ENCODE measurements around the gene SYNE3. TPM values are rescaled to one million over a fixed set of nuclear protein-coding genes. Genes with fewer than 3 reads are reported as not detected.

Gene SYNE3
- total and polyA plus RNA-seq, 9 of the 15 experiments (the other 6 are each of a cell fraction or from before 2014, with no cell fraction given): 0.04 to 3.1 (median 0.55) TPM

GRCh38 chr14:95527387-95528002 lies 11.0 kb upstream of the SYNE3 start:
- TF ChIP-seq RAD21 (CRISPR knock-in tag; conservative IDR thresholded peaks at IDR 0.05 in 1 of 2, IDR thresholded peaks at IDR 0.05 in 1 of 2) (peak; percentile 45 to 69), ZFX (CRISPR knock-in tag; IDR thresholded peaks at IDR 0.05) (no peak), FOXA3 (CRISPR knock-in tag; conservative IDR thresholded peaks at IDR 0.05 in 1 of 2, IDR thresholded peaks at IDR 0.05 in 1 of 2) (no peak)
- TF ChIP-seq, protein P1, sequence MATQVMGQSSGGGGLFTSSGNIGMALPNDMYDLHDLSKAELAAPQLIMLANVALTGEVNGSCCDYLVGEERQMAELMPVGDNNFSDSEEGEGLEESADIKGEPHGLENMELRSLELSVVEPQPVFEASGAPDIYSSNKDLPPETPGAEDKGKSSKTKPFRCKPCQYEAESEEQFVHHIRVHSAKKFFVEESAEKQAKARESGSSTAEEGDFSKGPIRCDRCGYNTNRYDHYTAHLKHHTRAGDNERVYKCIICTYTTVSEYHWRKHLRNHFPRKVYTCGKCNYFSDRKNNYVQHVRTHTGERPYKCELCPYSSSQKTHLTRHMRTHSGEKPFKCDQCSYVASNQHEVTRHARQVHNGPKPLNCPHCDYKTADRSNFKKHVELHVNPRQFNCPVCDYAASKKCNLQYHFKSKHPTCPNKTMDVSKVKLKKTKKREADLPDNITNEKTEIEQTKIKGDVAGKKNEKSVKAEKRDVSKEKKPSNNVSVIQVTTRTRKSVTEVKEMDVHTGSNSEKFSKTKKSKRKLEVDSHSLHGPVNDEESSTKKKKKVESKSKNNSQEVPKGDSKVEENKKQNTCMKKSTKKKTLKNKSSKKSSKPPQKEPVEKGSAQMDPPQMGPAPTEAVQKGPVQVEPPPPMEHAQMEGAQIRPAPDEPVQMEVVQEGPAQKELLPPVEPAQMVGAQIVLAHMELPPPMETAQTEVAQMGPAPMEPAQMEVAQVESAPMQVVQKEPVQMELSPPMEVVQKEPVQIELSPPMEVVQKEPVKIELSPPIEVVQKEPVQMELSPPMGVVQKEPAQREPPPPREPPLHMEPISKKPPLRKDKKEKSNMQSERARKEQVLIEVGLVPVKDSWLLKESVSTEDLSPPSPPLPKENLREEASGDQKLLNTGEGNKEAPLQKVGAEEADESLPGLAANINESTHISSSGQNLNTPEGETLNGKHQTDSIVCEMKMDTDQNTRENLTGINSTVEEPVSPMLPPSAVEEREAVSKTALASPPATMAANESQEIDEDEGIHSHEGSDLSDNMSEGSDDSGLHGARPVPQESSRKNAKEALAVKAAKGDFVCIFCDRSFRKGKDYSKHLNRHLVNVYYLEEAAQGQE (IDR thresholded peaks at IDR 0.05; ENCODE audit: borderline replicate concordance): peak; percentile 38; the same call in 1 of the 2 replicates
- TF ChIP-seq, protein P1 (CRISPR knock-in tag; IDR thresholded peaks at IDR 0.05; ENCODE audit: low read depth): no peak
- TF ChIP-seq, protein P2, sequence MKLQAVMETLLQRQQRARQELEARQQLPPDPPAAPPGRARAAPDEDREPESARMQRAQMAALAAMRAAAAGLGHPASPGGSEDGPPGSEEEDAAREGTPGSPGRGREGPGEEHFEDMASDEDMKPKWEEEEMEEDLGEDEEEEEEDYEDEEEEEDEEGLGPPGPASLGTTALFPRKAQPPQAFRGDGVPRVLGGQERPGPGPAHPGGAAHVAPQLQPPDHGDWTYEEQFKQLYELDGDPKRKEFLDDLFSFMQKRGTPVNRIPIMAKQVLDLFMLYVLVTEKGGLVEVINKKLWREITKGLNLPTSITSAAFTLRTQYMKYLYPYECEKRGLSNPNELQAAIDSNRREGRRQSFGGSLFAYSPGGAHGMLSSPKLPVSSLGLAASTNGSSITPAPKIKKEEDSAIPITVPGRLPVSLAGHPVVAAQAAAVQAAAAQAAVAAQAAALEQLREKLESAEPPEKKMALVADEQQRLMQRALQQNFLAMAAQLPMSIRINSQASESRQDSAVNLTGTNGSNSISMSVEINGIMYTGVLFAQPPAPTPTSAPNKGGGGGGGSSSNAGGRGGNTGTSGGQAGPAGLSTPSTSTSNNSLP (IDR thresholded peaks at IDR 0.05; ENCODE audit: borderline replicate concordance, low read depth, low read length): peak; percentile 49; the same call in 1 of the 2 replicates
- TF ChIP-seq, protein P3, sequence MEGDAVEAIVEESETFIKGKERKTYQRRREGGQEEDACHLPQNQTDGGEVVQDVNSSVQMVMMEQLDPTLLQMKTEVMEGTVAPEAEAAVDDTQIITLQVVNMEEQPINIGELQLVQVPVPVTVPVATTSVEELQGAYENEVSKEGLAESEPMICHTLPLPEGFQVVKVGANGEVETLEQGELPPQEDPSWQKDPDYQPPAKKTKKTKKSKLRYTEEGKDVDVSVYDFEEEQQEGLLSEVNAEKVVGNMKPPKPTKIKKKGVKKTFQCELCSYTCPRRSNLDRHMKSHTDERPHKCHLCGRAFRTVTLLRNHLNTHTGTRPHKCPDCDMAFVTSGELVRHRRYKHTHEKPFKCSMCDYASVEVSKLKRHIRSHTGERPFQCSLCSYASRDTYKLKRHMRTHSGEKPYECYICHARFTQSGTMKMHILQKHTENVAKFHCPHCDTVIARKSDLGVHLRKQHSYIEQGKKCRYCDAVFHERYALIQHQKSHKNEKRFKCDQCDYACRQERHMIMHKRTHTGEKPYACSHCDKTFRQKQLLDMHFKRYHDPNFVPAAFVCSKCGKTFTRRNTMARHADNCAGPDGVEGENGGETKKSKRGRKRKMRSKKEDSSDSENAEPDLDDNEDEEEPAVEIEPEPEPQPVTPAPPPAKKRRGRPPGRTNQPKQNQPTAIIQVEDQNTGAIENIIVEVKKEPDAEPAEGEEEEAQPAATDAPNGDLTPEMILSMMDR (IDR thresholded peaks at IDR 0.05 in 2 of 3, conservative IDR thresholded peaks at IDR 0.05 in 1 of 3; ENCODE audit: insufficient read depth in 2 of 3, low read depth in 1 of 3, low read length in 3 of 3): peak; percentile 46 to 73 (median 62); a peak in 5 of 6 replicates
- intact Hi-C loops (cut with micrococcal nuclease) (loop anchor here (1.0 kb wide), 1 partner anchor 85 kb away; no protein-coding TSS in a partner anchor), in situ Hi-C loops (cut with MboI) (loop anchor here (5.0 kb wide), 1 partner anchor 85 kb away; no protein-coding TSS in a partner anchor)
- H3K27me3 ChIP-seq (ENCODE audit: control insufficient read depth in 2 of 2, insufficient read depth in 2 of 2, low read length in 2 of 2): no peaks in the 10 kb centered on the region
- no peak overlapping the region for H3K4me3 ChIP-seq
- ChIA-PET POLR2A (interaction anchor here (0.6 to 1.8 kb wide), 4 partner anchors 9 to 25 kb away, joined by 3 to 5 read pairs (median 4); no protein-coding TSS in a partner anchor), CTCF (ENCODE audit: low intra/inter-chr PET ratio) (interaction anchor here (0.6 to 1.3 kb wide), 2 partner anchors 76 to 85 kb away, joined by 5 read pairs; no protein-coding TSS in a partner anchor)
- no peaks in the 10 kb centered on the region for H3K9me1 ChIP-seq (ENCODE audit: control insufficient read depth, insufficient read depth, low read length)
- H3K4me1 ChIP-seq (replicated peaks in 1 of 2; ENCODE audit: control insufficient read depth in 2 of 2, insufficient read depth in 2 of 2, low read length in 2 of 2): peaks cover 0 to 64% of the 10 kb centered on the region in 2 experiments; a peak in 3 of 5 replicates
- peak overlapping the region; percentile 39; the same call in 1 of the 2 replicates for H2AFZ ChIP-seq (ENCODE audit: low read depth, low read length)
- WGBS (ENCODE audit: insufficient coverage, low coverage, missing lambda C conversion rate): 47% methylated on average over 4 of the region's 4 CpGs
- peaks cover 33% of the 10 kb centered on the region for H3K79me2 ChIP-seq (ENCODE audit: control insufficient read depth, insufficient read depth, low read length)
- no peak overlapping the region for H3K4me2 ChIP-seq (ENCODE audit: insufficient read depth, low read length)
- H3K27ac ChIP-seq (ENCODE audit: extremely low read depth, low read depth, low read length): 0 out of 3 replicates have a peak overlapping the region, but pooled peaks have one; percentile 47
- no peak overlapping the region for H3K9ac ChIP-seq (ENCODE audit: insufficient read depth in 1 of 2, low read depth in 2 of 2, low read length in 2 of 2)
- DNase-seq (ENCODE audit: extremely low read depth in 1 of 4, low spot score in 3 of 4) (peak in 1 of 4 experiments; percentile 51), ATAC-seq (peak; percentile 25; the same call in 1 of the 3 replicates), FAIRE-seq (peak; percentile 15)
- peaks cover 25% of the 10 kb centered on the region; the same call in 2 of the 3 replicates for H3K36me3 ChIP-seq (ENCODE audit: control insufficient read depth, insufficient read depth, low read length)
- BruUV-seq (replicated peaks): no TSS peak
- no peaks in the 10 kb centered on the region for H3K9me3 ChIP-seq (replicated peaks; ENCODE audit: control insufficient read depth, insufficient read depth, low read depth, low read length)
- H4K20me1 ChIP-seq (replicated peaks; ENCODE audit: control insufficient read depth, insufficient read depth, low read length): peaks cover 4% of the 10 kb centered on the region; the same call in 1 of the 2 replicates
